ENCODE data around the gene GALNT1. TPM values are rescaled to one million over a fixed set of nuclear protein-coding genes. Genes with fewer than 3 reads are reported as not detected.

The GALNT1 gene
- total and polyA plus RNA-seq, 9 of the 15 experiments (the other 6 are each of a cell fraction or from before 2014, with no cell fraction given), result 14.4 to 54.1 (median 36.6) TPM

GRCh38 chr18:35547008-35547605 lies 34.4 kb upstream of the GALNT1 start:
- in situ Hi-C loops (cut with MboI), result no loop called here
- Histone ChIP-seq H3K27ac (ENCODE audit: extremely low read depth, low read depth, low read length) (no peak overlapping the region), H3K36me3 (ENCODE audit: control insufficient read depth, insufficient read depth, low read length) (no peaks in the 10 kb centered on the region), H4K20me1 (replicated peaks; ENCODE audit: control insufficient read depth, insufficient read depth, low read length) (no peaks in the 10 kb centered on the region), H3K4me2 (ENCODE audit: insufficient read depth, low read length) (no peak overlapping the region), H3K9ac (ENCODE audit: insufficient read depth in 1 of 2, low read depth in 2 of 2, low read length in 2 of 2) (no peak overlapping the region), H3K79me2 (ENCODE audit: control insufficient read depth, insufficient read depth, low read length) (no peaks in the 10 kb centered on the region), H2AFZ (ENCODE audit: low read depth, low read length) (no peak overlapping the region), H3K9me1 (ENCODE audit: control insufficient read depth, insufficient read depth, low read length) (no peaks in the 10 kb centered on the region), H3K4me1 (replicated peaks in 1 of 2; ENCODE audit: control insufficient read depth in 2 of 2, insufficient read depth in 2 of 2, low read length in 2 of 2) (no peaks in the 10 kb centered on the region), H3K27me3 (ENCODE audit: control insufficient read depth in 2 of 2, insufficient read depth in 2 of 2, low read length in 2 of 2) (peaks cover 0 to 8% of the 10 kb centered on the region in 2 experiments; a peak in 2 of 5 replicates), H3K4me3 (no peak overlapping the region), H3K9me3 (replicated peaks; ENCODE audit: control insufficient read depth, insufficient read depth, low read depth, low read length) (no peaks in the 10 kb centered on the region)
- ChIA-PET POLR2A (interaction anchor here (1.2 kb wide), 1 partner anchor 13 kb away, joined by 3 read pairs; no protein-coding TSS in a partner anchor), CTCF (ENCODE audit: low intra/inter-chr PET ratio) (no interaction called here)
- no TSS peak for BruUV-seq (replicated peaks)
- no peak for FAIRE-seq
- WGBS (ENCODE audit: insufficient coverage, low coverage, missing lambda C conversion rate), result 9% methylated on average over 2 of the region's 2 CpGs
- DNase-seq (ENCODE audit: extremely low read depth in 1 of 4, low spot score in 3 of 4), result no peak
- no peak for ATAC-seq
- intact Hi-C loops (cut with micrococcal nuclease), result no loop called here
- no peak for TF ChIP-seq MLLT1 (IDR thresholded peaks at IDR 0.05)
- no peak for TF ChIP-seq THRAP3 (IDR thresholded peaks at IDR 0.05; ENCODE audit: borderline replicate concordance)
- no peak for TF ChIP-seq ZBTB40 (IDR thresholded peaks at IDR 0.05)
- no peak for TF ChIP-seq ZBTB40 (CRISPR knock-in tag; IDR thresholded peaks at IDR 0.05)
- no peak for TF ChIP-seq ZNF586 (CRISPR knock-in tag; conservative IDR thresholded peaks at IDR 0.05)
- TF ChIP-seq GABPB1 (CRISPR knock-in tag; IDR thresholded peaks at IDR 0.05), result no peak
- TF ChIP-seq TAF1 (IDR thresholded peaks at IDR 0.05; ENCODE audit: control insufficient read depth, extremely low read depth, insufficient read depth, low read length, severe bottlenecking), result no peak
- no peak for TF ChIP-seq SRSF3 (IDR thresholded peaks at IDR 0.05; ENCODE audit: insufficient read depth, low read length)
- no peak for TF ChIP-seq JUN (IDR thresholded peaks at IDR 0.05; ENCODE audit: borderline replicate concordance, low read depth, low read length)
- TF ChIP-seq JUN (CRISPR knock-in tag; IDR thresholded peaks at IDR 0.05; ENCODE audit: borderline replicate concordance), result no peak
- TF ChIP-seq ZSCAN32 (CRISPR knock-in tag; IDR thresholded peaks at IDR 0.05), result no peak
- TF ChIP-seq RBM17 (IDR thresholded peaks at IDR 0.05; ENCODE audit: borderline replicate concordance, low read depth, low read length), result no peak
- TF ChIP-seq KAT2B (IDR thresholded peaks at IDR 0.05; ENCODE audit: low read depth, low read length), result no peak

Data from K562 (cell line).